ENCODE results near the gene BRD3.

BRD3 gene

DNA sequence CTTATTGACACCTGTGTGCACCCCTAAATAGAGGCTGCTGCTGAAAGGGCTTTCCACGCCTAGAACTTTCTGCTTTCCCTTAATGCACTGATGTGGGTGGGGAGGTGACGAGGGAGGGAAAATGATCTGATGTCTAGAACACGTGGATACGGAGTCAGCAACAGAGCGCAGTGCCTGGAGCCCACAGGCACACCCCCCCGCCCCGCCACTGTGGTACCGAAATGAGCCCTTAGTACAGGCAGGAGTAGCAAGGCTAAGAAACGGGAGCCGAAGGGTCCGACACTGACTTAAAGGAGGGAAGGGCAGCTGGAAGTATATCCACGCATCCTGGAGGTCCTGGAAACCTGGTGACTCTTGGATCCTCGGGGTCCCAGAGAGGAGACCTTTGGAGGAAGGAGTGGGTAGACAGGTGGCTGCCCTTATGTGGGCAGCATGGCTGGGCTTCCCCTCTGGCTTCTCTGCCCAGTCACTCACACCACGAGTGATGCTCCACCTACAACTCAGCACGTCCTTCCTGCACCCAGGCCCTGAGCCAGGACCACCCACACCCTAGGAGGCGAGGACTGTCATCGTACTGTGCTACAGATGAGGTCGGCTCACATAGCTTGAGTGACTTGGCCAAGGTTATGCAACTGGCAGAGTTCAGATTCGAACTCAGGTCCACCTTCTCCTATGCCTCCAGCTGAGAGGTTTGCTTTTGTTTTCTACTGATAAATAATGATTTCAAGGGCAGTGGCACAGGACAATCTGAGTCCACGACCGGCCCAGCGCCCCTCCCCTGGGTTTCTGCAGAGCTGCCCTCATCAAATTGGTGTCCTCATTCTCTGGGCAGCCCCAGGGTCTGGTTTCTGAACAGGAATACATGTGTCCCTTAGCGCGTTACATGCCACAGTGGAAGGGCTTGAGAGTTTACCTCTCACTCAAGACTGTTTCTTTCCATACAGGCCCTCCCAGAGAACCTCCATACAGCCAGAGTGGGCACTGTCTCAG, 71.0 kb downstream of the BRD3 start:
- TF ChIP-seq, protein P1, sequence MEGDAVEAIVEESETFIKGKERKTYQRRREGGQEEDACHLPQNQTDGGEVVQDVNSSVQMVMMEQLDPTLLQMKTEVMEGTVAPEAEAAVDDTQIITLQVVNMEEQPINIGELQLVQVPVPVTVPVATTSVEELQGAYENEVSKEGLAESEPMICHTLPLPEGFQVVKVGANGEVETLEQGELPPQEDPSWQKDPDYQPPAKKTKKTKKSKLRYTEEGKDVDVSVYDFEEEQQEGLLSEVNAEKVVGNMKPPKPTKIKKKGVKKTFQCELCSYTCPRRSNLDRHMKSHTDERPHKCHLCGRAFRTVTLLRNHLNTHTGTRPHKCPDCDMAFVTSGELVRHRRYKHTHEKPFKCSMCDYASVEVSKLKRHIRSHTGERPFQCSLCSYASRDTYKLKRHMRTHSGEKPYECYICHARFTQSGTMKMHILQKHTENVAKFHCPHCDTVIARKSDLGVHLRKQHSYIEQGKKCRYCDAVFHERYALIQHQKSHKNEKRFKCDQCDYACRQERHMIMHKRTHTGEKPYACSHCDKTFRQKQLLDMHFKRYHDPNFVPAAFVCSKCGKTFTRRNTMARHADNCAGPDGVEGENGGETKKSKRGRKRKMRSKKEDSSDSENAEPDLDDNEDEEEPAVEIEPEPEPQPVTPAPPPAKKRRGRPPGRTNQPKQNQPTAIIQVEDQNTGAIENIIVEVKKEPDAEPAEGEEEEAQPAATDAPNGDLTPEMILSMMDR (IDR thresholded peaks at IDR 0.05; ENCODE audit: low read length, missing control alignments) = no peak
- no peak for DNase-seq (ENCODE audit: low read depth)
- no peak overlapping the region for H3K4me3 ChIP-seq (replicated peaks; ENCODE audit: low read depth, low read length)

DNA sequence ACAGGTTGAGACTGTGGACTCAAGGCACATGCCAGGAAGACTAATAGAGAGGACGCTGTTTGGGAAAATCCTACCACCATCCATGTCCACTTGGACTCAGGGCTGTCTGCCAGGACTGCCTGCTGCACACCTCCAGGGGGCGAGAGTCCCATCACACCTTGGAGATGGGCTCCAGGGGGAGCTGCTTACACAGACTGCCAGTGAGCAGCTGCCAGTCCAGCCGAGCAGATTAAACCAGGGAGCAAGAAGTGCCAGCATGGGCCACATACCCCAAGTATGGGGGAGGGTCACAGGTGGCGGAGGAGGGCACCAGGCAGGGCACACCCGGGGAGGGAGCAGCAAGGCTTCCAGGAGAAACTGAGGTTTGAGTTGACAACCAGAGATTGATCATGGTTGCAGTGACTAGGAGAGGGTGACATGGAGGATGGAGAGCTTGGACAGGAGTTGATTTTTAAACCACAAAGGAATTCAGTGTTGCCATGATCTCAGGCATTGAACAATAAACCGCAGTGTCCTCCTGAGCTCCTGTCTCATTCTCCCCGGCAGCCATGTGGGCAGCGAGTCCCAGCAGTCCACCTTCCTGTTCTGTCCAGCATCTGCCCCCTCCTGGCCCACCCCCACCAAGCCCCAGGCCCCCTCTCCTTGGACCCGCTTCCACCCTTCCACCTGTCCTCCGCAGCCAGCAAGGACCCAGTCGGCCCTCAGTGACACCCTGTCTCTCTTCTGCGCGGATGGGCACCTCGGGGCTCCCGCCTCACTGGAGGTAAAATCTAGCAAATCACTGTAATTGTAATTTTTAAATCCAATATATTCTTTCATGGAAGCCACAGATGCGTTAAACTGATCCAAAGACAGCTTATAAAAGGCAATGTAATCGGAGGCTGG, 72.6 kb downstream of the BRD3 start:
- TF ChIP-seq, protein P1 (IDR thresholded peaks at IDR 0.05; ENCODE audit: low read length, missing control alignments) = peak; percentile 6
- H3K4me3 ChIP-seq (replicated peaks; ENCODE audit: low read depth, low read length) = no peak overlapping the region
- DNase-seq (ENCODE audit: low read depth) = no peak

DNA sequence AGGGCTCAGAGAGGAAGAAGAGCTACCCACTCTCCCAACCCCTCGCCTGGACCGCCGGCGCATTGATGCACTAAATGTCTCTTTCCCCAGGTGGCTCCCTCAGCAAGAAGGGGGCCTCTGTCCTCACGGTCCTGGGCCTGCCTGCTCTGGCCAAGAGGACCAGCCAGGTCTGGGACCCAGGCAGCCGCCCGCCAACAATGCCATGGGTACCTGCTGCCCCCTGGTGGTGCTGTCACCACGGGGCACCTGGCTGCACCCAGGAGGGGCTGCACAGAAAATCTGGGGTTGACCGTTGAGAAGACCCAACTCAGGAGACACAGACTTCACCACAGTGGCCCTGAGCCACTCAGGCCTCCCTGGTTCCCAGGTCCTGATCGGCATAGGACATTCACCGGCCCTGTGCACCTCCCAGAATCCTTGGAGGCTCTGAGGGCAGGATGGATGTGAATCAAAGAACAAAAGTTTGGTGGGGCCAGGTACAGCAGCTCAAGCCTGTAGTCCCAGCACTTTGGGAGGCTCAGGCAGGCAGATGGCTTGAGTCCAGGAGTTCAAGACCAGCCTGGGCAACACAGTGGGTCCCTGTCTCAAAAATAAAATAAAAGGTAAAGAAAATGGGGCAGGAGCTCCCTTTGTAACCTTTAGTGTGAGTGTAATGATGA, 73.3 kb downstream of the BRD3 start:
- peak; percentile 71 for DNase-seq (ENCODE audit: low read depth)
- TF ChIP-seq, protein P1 (IDR thresholded peaks at IDR 0.05; ENCODE audit: low read length, missing control alignments) = peak; percentile 96
- H3K4me3 ChIP-seq (replicated peaks; ENCODE audit: low read depth, low read length) = no peak overlapping the region

DNA sequence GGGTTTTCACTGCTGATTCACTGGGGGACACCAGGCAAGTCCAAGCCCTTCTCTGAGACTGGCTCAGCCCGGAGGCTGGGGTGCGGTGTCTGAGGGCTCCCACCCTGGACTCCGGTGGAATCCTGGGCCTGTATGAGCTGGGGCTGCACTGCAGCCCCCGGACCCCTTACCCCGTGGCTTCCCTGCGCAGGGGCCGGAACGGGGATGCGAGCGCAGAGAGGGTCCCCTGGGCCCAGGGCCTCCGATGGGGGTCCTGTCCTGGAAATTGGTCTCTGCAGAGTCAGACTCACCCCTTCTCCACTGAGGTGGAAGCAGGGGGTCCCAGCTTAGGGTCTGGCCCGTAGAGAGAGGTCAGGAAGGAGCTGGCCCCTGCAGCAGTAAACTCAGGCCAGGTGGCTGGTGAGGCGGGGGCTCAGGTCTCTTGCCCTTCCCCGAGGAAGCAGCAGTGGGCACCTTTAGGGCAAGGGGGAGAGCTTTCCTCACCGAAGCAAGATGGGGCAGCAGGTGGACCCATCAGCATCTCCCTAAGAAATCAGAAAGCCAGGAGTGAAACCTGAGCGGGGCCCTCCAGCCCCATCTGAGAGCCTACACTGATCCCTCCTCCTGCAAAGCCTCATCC, 74.1 kb downstream of the BRD3 start:
- peak overlapping the region; percentile 76 for H3K4me3 ChIP-seq (replicated peaks; ENCODE audit: low read depth, low read length)
- TF ChIP-seq, protein P1 (IDR thresholded peaks at IDR 0.05; ENCODE audit: low read length, missing control alignments) = no peak
- DNase-seq (ENCODE audit: low read depth) = no peak

DNA sequence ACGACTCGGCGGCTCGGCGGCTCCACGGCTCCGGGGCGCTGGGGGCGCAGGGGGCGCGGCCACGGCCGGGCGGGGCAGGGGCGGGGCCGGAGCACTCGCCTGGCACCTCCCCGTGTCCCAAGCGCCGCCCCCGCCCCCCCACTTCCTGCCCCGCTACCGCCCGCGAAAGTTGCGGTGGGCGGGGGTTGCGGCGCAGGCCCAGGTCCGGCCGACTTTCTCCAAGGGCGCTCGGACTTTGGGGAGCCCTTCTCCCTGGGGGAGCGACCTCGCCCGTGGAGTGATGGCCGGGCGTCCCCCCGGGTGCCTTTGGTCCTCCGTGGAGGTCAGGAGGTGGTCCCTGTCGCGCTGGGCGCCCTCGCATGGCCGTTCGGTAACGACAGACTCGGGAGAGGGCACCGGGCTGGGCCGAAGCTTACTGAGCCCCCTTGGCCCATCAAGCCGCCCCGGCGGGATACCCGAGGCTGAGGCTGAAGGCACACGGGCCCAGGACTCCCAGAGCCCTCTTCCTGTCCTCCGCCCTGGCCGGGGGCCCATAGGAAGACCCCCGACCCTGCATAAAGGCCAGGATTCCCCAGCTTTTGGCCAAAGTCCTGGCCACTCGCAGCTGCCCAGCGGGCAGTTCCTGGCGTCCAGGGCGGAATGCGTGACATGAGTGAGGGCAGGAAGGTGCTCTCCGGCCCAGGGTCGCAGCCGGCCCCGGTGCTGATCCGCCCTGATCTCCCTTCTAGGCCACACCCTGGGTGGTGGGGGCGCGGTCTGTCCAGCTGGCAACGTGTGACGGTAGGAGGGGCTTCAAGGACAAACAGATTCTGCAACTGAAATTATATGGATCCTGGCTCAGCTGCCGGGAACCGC, 74.8 kb downstream of the BRD3 start:
- TF ChIP-seq, protein P1 (IDR thresholded peaks at IDR 0.05; ENCODE audit: low read length, missing control alignments) = peak; percentile 38
- DNase-seq (ENCODE audit: low read depth) = peak; percentile 83
- peak overlapping the region; percentile 76 for H3K4me3 ChIP-seq (replicated peaks; ENCODE audit: low read depth, low read length)
